HG02852 (cell line): ENCODE measurements around the gene SRF.

Source experiments
- ATAC-seq: cut with Tn5 transposase; IDR thresholded peaks from one replicate; pipeline ENCODE4 v1.9.1; 2021; ENCODE audit warnings: mild to moderate bottlenecking, moderate library complexity; ENCODE audit not compliant: unreplicated experiment

The SRF gene

DNA sequence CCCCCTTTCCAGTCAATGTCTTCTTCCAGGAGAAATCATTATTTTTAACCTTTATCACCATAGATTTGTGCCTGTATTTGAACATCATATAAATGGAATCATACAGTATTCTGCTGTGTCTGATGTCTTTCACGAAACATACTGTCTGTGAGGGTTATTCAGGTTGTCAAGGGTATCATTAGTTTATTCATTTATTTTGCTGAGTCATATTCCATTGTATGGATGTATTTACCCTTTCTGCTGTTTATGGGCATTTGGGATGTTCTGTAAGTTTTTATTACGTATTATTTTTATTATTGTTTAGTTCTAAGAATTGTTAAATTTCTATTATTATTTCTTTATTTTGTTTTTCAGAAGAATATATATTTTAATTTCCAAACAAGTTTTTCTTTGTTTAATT lies 36.2 kb downstream of the SRF start:
- no peak for ATAC-seq

DNA sequence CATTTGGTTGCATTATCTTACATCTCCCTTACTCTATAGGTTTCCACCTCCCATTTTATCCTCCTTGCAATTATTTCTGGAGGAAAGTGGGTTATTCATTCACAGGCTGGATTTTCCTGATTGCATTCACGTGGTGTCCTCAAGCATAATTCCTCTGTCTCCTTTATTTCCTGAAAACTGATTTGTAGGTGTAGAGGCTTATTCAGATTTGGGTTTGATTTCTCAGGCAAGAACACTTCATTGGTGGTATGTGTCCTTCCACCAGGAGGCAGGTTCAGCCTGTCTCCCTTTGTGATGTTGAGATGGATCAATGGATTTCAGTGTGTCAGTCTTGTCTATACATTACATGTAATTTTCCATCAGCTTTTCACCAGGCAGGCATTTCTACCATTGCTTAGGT lies 40.9 kb downstream of the SRF start:
- ATAC-seq = no peak

DNA sequence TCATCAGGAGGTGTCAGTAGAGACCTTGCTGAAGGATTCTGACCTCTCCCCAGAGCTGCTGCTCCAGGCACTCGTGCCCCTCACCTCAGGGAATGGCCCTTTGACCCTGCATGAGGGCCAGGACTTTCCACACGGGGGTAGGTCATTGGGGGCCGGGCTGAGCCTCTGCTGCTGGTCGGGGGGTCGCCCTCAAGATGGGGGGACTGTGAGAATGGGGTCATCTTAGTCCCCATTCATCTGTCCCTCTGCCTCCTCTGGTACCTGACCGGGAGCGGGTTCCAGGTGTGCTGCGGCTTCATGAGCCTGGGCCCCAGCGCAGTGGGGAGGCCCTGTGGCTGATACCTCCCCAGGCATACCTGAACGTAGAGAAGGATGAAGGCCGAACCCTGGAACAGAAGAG lies 42.4 kb downstream of the SRF start:
- no peak for ATAC-seq

DNA sequence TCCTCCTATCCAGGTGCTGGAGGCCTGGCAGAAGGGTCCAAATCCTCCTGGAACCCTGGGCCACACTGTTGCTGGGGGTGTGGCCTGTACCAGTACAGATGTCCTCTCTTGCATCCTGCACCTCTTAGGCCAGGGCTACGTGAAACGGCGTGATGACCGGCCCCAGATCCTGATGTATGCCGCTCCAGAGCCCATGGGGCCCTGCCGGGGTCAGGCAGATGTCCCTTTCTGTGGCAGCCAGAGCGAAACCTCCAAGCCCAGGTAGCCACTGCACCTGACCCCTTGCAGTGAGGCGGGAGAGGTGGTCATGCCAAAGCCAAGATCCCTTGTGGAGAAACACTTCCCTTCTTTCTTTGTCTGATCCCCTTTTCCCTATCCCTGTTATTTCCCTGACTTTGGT lies 44.0 kb downstream of the SRF start:
- no peak for ATAC-seq

GRCh38 chr6:43216200-43216599 lies 45.1 kb downstream of the SRF start:
- ATAC-seq = no peak

DNA sequence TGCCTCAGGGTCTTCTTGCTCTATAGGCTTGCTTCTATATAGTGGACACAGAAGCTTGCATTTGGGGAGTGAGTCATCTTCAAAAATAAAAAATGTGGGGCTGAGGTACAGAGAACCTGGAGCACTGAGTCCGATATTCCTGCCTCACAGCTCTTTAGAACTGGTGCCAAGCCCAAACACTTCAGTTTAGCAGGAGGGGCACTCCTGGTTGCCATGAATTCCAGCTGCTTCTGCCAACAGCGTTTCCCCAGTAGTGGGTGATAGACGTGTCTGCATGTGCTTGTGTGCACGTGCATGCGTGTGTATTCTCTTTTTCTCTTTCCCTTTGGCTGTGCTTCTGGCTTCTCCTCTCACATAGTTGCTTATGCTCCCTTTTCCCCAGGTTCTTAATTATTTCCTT lies 46.3 kb downstream of the SRF start:
- no peak for ATAC-seq

DNA sequence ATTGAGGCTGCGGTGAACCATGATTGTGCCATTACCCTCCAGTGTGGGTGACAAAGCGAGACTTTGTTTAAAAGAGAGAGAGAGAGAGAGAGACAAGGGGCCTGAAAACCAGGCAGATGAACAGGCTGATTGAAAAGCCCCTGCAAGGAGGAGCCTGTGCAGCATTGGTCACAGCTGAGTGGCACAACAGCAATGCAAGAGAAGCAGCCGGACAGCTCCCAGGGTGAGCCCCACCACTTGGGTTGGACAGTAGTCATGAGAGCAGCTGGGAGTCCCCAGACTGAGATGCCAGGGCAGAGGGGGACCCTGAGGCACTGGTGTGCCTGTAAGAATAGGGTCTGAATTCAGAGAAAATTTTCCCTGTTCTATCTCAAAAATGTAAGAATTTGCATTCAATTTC lies 48.0 kb downstream of the SRF start:
- ATAC-seq = no peak

- no peak for ATAC-seq
Observed at GRCh38 chr6:43219814-43220213, 48.7 kb downstream of the SRF start.

DNA sequence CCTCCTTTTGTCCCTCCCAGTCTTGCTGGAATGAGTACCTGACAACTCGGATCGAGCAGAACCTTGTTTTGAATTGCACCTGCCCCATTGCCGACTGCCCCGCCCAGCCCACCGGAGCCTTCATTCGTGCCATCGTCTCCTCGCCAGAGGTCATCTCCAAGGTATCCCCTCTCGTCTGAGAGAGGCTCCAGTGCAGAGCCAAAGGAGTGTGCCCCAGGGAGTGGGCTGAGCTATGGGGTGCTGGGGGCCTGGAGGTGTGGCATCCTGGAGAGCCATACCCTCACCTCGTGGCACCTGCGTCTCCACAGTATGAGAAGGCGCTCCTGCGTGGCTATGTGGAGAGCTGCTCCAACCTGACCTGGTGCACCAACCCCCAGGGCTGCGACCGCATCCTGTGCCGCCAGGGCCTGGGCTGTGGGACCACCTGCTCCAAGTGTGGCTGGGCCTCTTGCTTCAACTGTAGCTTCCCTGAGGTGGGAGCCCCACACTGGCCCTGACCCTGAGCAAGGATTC lies 49.4 kb downstream of the SRF start:
- no peak for ATAC-seq

GRCh38 chr6:43221046-43221972 lies 50.2 kb downstream of the SRF start:
- no peak for ATAC-seq

- no peak for ATAC-seq
Observed at GRCh38 chr6:43222418-43223059, 51.5 kb downstream of the SRF start.

DNA sequence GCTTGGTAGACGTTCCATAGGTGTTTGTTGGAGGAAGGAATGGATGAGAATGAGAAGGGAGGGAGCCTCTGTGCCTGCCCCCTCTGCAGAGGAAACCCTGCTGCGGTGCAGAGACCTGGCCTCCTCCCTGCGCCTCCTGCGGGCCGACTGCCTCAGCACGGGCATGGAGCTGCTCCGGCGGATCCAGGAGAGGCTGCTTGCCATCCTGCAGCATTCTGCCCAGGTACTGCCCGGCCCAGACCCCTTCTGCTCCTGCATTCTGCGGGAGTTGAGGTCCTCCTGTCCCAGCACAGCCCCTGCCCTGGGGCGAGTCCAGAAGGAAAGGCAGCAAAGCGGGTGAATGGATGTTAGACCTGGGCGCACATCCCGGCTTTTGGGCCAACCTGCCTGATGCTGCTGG lies 52.1 kb downstream of the SRF start:
- no peak for ATAC-seq

DNA sequence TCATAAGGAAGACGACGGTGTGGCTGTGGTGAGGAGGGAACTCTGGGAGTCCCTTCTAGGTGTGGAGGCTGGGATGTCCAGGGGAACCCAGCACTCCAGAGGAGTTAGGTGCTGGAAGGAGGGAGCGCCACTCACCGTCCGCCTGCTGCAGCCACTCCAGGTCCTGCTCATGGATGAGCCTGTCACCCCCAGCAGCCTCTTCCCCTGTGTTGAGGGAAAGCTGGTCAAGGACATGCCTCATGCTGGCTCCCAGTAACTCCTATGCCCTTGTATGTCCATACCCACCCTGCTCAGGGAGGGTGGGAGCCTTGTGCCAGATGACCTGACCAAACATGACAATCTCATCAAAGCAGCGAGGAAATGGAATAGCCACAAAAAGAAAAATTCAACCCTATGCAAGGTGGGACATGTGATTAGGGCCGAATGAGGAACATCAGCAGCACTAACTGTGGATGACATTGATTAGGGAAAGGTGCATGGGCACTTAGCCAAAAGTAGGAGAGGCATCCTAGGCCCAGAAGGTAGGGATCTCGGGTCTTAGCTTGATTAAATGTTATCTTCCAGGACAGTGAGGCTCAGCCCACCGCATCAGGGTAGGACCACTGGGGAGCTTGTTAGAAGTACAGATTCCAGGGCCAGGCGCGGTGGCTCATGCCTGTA lies 55.3 kb downstream of the SRF start:
- ATAC-seq = no peak

- peak; percentile 75 for ATAC-seq
Observed at GRCh38 chr6:43228951-43229802, 58.1 kb downstream of the SRF start, which contains the start of gene DNPH1. DNPH1 (minus strand) TSS chr6:43229481; CDS start chr6:43229456, 25 bp downstream.

DNA sequence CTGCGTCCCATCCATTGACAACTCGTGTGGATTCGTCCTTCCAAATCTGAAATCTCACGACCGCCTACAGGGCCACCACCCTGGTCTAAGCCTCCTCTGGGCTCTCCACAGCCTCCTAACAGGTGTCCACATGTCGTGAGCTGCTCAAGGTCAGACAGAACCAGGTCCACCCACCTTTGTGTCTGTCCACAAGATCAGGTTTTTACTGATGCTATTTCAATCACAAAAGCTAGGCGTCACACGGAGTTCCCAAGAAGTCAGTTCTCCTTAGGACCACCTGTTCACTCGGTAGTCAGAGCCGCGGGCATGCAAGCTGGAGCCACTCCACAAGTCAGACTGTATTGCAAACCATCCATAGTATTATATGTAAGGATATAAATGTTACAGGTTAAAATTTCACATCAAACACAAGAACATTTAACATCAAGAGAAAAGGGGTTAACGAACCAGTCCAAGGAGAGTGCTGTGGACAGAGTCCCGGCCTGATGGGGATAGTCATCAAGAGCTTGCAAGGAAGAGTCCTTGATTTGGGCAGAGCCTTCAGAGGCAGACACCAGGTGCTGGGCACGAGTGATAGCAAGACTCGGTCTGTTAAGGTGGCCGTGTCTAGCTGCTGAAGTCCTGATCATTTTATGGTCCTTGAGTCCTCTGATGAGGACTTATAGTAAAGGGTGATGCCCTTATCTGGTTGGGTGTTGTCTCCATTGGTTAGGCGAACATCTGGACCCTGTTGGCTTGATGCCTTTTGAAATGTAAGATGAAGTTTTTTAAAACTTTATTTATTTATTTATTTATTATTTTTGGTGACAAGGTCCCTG lies 58.9 kb downstream of the SRF start:
- no peak for ATAC-seq

GRCh38 chr6:43231053-43231452 lies 60.0 kb downstream of the SRF start:
- no peak for ATAC-seq
